CD4-positive, alpha-beta T cell treated with Interleukin-1 beta for 1 hour (primary cell): ENCODE data around the gene TCAF1.

Experiments
- DNase-seq, 2 donors: peaks; one replicate each; pipeline ENCODE4 v3.0.0-alpha.2; 2020 to 2022

The TCAF1 gene

DNA sequence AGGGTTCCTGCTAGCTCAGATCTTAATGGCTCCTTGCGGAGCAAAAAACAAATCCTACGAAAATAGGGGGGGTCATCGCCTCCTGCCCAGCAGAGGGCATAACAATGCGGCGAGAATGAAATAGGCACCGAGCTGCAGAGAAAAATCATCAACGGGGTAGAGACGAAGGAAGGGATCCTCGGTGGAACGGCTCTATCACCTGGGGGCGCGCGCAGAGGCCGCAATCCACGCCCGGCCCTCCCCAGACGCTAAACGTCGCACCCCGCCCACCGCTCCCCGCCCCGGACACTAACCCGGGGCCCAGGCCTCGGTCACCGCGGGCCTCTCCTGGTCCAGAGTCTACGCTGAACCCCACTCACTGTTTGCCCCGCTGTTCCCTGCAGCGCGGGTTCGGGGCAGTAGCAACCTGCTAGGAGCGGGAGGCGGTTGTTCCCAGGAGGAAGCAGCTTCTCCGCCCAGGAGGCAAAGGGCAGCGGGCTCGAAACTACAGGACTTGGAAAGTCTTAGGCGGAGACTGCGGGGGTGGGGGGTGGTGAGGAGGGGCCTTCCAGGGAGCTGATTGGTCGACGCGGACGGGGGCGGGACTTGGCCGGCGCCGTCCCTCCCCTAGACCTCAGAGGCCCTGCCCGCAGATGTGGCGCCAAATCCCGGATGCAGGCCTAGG lies at the start of gene TCAF1:
TCAF1 (minus strand) TSS at position 509 of the 664 bp plus-strand sequence. CDS start 25,568 bp downstream, outside the sequence.
- peak; percentile 88 for DNase-seq

DNA sequence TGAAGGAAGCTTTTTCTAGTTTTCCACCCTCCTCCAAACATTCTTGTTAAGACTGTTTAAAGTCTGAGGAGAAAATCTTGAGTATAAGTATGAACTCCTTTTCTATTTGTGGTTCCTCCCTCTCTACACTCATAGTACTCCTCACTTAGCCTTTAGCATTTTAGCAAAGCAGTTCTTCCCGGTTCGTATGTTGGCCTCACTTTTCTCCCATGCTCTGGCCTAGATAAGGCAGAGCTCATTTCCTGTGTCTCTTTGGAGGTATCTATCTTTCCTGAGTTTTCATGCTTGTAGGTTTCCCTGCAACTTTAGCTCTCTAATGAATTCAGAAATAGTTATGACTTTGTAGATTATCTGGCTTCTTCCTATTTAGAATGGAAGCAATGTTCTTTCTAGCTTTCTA lies 46.8 kb upstream of the TCAF1 start:
- DNase-seq, result no peak

DNA sequence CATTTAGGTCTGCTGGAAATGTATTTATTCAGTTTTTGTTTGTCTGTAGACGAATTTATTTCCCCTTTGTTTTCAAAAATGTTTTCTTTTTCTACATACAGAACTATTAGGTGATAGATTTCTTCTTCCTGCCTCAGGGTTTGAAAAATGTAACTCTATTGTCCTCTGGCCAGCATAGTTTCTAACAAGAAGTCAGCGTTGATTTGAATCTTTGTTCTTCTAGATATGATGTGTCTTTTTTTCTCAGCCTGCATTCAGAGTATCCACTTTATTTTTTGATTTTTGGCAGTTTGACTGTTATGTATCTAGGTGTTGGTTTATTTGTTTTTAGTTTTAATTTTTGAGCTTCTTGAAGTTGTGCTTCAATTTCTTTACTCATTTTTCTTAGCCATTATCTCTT lies 45.1 kb upstream of the TCAF1 start:
- DNase-seq, result no peak

- no peak for DNase-seq
These were observed 43.4 kb upstream of the TCAF1 start for GRCh38 chr7:143945423-143945822.

- DNase-seq, result no peak
These were observed 36.6 kb upstream of the TCAF1 start for GRCh38 chr7:143938379-143939243.

GRCh38 chr7:143936087-143937009 lies 34.4 kb upstream of the TCAF1 start:
- no peak for DNase-seq

- DNase-seq, result no peak
These were observed 32.8 kb upstream of the TCAF1 start, which contains the start of gene OR2F2 for GRCh38 chr7:143934526-143935325. TSS of gene OR2F2 (plus strand) at chr7:143935233. CDS start at chr7:143935233, 0 bp downstream.

DNA sequence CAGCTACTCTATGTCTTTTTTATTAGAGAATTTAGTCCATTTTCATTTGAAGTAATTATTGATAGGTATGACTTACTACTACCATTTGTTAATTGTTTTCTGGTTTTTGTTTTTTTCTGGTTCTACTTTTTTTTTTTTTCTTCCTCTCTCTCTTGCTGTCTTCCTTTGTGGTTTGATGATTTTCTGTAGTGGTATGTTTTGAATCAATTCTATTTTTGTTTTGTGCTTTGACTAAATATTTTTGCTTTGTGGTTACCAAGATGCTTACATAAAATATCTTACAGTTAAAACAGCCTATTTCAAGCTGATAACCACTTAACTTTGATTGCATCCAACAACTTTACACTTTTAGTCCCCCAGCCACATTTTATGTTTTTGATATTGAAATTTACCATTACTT lies 29.8 kb upstream of the TCAF1 start:
- no peak for DNase-seq

GRCh38 chr7:143929224-143929920 lies 27.4 kb upstream of the TCAF1 start:
- DNase-seq, result no peak

- no peak for DNase-seq
These were observed 22.9 kb upstream of the TCAF1 start for GRCh38 chr7:143924851-143925250.

GRCh38 chr7:143914938-143915652 lies 13.1 kb upstream of the TCAF1 start:
- DNase-seq, result no peak

GRCh38 chr7:143913945-143914615 lies 12.1 kb upstream of the TCAF1 start:
- DNase-seq, result no peak

DNA sequence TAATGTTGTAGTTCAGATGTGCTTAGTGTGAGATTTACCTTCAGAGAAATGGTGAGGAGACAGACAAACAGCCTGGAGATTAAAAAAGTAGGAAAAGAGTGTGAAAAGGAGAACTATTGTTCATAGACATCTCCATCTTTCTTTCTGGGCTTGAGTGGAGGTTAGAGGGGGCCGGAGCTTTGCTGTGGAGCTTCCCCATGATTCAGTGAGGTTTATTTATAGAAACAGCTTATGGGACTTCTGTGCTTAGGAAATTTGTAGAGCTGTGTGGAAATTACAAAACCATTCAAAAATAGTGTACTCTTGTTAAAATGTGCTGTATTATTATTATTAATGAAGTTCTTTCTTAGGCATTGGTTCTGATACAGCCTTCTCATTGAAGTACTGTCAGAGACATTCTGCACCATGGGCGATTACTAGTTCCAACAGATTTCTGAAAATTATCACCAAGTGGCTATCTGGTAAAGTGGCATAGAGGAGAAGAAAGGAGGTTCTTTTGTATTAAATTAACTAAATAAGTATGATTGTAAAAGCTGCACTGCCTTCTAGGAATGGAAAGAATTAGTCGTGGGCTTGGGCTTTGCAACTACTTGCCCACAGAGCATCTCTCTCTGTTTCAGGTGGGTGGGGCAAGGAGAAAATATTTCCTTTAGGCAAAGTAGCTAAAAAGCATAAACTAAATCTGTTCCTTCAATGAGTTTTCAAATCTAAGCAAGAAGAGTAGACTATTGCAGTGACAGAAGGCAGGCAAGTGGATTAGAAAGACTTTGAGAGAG lies 8.7 kb upstream of the TCAF1 start:
- DNase-seq, result no peak

DNA sequence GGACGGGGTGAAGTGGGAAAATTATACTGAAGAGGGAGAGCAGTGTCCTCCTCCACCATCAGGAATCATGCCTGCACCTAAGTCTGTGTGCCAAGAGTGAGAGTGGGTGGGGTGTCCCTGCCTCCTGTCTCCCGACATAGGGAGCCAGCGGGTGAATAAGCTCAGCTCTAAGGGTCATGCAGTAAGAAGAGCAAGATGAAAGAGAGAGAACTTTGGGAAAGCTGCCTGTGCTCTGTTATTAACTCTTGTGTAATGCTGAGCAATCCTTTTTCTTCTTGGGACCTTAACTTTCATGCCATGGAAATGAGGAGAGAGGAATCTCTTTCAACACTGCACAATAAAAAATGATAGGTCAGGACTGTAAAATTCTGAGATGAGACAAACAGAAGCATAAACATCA lies 7.9 kb upstream of the TCAF1 start:
- no peak for DNase-seq

DNA sequence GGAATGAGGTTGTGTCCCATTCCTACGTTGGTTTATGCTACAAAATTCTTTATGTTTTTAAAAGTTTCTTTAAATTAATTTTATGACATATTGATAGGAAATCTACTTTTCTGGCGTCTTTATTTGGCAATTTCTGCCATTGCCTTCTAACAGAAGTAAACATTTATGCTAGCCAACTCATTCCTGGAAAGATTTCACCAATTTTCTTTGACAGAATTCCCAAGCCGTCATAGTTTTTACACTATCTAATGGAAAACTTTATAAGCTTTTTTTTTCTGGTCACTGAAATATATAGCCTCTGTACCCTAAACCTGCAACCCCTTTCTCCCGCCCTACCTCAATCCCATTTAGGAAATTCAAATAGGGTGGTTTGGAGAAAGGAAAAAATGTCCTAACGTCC lies 6.1 kb upstream of the TCAF1 start:
- no peak for DNase-seq

- no peak for DNase-seq
These were observed 4.9 kb upstream of the TCAF1 start for GRCh38 chr7:143906895-143907294.

DNA sequence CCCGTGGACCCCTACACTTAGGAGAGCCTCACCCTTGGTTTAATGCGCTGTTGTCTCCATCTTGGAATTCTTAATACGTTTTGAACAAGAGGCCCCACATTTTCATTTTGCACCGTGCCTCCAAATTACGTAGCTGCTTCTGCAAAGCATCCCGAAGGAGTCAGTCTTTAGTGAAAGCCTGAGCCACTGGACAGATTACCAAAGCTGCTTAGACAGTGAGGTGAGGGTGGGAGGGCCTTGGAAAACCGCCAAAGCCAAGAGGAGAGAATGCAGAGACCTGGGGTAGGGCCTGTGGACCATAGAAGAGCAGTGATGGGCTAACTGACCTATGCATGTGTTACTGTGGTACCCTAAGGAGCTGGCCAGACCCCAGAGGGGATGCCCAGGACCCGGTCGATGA lies 4.2 kb upstream of the TCAF1 start:
- no peak for DNase-seq

DNA sequence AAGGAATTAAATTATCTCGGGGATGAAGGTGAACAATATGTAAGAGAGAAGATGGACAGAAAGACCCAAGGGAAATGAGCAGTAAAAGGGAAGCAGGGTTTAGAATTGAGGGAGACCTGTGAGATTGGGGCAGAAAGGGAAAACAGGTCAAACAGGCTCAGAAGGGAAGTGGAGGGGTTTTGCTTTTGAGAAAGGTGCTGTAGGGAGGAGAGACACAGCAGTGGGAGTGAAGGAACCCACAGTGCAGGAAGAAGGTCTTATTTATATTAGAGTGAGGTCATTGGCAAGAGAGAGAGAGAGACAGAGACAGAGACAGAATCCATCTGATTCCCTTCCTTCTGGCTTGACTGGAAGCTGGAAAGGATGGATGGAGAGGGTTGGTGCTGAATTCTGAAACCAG lies 3.5 kb upstream of the TCAF1 start:
- DNase-seq, result no peak

DNA sequence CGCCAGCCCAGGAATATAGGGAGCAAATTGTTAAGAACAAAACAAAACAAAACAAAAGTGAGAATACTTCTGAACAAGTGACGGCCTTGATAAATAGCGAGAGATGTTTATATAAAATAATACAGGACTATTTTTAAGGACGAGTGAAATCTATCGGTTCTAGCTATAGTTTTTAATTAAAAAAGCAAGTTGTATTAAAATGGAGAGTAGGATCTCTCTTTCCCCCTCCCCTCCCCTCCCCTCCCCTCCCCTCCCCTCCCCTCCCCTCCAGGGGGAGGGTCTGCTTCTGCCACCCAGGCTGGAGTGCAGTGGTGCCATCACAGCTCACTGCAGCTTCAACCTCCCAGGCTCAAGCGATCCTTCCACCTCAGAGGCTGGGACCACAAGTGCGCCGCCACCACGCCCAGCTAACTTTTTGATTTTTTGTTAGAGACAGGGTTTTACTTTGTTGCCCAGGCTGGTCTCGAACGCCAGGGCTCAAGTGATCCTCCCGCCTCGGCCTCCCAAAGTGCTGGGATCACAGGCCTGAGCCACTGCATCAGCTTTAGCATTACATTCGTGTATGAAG lies 440 bp upstream of the TCAF1 start:
- no peak for DNase-seq
